Measurements from ENCODE around the gene PLA2G15. TPM values are rescaled to one million over a fixed set of nuclear protein-coding genes. Genes with fewer than 3 reads are reported as not detected.

PLA2G15 gene
- total RNA-seq, 1 donor from 2014 or later = 16.6 TPM

DNA sequence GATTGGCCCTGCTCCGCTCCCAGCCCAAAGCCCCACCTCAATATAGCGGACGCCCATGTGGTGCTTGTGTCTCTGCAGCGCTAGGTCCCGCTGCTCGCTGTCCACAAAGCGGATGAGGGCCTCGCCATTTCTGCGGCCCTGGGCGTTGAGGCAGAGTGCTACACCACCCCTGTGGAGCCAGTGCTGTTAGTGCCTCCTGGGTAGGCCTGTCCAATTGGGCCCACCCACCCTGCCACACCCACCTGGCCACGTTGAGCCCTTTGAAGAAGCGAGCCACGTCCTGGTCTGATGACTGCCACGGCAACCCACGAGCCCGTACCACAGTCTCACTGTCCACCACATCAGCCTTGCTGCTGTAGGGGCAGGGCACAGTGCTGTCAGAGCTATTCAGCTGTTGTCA lies 12.8 kb upstream of the PLA2G15 start:
- DNase-seq (ENCODE audit: low read depth, low spot score) = no peak

DNA sequence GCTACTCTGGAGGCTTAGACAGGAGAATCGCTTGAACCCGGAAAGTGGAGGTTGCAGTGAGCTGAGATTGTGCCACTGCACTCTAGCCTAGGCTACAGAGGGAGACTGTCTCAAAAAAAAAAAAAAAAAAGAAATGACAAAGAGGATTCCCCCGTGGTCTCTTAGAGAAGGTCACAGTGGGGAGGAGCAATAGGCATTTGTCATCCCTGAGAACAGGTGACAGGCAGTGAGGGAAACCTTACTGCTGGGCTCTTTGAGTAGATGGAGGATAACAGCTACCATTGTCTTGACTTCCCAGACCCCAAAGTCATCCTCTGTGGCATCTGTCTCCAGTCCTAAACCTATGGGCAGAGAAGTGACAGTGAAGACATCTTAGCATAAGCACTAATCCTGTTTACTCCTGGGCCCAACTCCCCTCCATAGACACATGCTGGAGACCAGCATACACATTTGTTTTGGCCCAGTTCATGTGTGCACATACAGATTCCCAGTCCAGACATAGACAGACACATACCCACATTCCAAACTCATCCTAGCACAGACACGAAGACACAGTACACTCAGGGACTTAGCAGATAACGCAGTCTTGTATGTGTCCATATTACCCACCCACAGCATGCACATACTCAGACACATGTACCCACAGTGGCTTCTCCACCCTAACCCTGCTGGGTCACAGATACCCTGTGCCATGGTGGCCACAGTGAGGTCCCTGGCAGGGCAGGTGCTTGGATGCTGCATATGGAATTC lies 11.9 kb upstream of the PLA2G15 start:
- DNase-seq (ENCODE audit: low read depth, low spot score) = no peak

DNA sequence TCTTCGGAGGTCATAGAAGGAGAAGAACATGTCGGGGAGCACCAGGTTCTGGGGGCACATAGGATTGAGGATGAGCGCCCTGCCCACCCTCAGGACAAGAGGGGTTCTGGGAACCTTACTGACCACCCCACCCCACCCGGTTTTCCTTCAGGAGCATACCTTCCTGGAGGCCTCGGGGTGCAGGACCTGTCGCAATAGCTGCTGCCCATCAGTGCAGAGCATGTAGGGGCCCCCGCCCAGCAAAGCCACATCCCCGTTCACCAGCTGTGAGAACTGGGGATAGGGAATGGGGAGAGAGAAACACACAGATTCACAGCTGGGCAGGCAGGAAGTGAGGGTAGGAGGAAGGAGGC lies 11.4 kb upstream of the PLA2G15 start:
- DNase-seq (ENCODE audit: low read depth, low spot score) = no peak

DNA sequence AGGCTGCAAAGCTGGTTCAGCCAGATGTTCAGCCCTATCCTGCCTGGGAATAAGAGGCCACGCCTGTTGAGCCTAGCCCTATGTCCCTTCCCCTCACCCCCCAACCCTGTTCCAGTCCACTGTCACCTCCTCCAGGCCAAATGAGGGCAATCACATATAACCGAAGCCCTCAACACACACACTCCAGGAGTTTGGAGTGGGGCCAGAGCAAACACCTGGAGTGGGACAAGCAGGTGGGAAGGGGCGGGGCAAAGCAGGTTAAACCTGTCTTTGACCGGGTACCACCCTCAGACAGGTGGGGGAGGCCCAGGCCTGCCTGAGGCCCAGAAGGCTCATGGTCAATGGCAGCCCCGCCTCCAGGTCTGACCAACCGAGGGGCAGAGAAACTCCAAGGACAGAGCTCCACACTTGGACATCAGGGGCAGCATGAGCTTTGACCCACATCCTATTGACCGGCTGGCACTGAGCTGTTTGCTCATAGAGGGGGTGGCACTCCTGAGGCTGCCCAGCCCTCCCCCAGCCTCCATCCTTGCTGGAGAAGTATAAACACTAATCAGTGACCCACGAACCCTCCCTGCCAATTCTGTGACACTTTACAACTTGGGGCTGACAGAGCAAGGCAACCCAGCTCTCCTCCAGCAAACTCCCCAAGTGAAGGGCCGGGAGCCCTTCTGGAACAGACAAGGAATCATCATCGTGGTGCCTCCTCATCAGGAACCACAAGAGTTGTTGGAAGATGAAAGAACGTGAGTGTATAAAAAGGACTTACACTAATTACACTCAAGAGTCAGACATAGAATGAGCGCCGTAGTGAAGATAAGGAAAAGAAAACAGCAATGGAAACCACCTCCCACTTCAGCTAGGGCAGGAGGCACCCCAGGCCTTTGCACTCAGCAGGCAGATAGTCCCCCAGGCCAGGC lies 10.7 kb upstream of the PLA2G15 start:
- DNase-seq (ENCODE audit: low read depth, low spot score) = no peak

DNA sequence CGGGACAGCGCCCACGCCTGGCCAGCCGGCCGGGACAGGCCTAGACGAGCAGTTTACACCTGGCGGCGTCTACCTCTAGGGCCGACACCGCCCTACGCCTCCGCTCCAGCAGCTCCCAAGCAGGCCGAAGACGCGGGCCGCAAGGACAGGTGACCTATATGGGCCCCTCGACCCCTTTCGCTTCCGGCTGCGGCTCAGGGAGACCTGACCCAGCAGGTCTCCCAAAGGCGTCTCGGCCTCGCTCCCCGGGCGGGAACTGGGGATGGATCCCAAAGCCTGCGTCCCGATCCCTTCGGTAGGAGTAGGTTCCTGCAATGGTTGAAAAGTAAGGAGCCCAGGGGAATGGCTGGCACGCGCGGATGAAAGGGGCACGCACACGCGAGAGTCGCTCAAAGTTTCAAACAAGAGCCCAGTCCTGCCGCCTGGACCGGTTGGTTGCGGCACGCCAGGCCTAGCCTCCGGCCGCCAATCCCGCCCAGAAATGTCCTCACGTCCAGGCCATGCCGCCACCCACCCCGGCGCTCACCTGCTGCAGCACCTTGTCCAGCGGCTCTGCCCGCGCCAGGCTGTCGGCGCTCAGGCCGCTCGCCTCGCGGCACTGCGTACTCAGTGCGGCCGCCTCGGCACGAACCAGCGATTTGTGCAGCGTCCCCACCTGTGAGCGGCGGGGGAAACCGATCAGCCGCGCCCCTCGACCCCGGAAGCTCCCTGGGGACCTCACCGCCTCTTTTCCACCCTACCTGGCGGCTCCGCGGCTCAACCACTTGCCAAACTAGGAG lies 9.9 kb upstream of the PLA2G15 start:
- DNase-seq (ENCODE audit: low read depth, low spot score) = no peak

DNA sequence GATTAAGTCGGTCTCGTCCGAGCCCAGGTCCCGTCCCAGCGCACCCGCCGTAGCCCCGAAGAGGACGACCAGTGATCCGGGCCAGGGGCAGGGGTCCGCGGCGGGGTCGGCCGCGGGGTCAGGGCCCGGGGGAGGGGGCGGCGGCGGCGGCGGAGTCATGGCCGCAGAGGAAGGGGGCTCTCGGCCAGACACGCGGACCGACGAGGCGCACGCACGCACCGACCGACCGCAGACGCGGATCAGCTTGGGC lies 9.4 kb upstream of the PLA2G15 start, which contains the start of gene ESRP2:
Gene ESRP2 (minus strand): TSS at position 241 of the 250 bp plus-strand sequence. CDS start 82 bp downstream, at position 159.
- DNase-seq (ENCODE audit: low read depth, low spot score) = no peak

DNA sequence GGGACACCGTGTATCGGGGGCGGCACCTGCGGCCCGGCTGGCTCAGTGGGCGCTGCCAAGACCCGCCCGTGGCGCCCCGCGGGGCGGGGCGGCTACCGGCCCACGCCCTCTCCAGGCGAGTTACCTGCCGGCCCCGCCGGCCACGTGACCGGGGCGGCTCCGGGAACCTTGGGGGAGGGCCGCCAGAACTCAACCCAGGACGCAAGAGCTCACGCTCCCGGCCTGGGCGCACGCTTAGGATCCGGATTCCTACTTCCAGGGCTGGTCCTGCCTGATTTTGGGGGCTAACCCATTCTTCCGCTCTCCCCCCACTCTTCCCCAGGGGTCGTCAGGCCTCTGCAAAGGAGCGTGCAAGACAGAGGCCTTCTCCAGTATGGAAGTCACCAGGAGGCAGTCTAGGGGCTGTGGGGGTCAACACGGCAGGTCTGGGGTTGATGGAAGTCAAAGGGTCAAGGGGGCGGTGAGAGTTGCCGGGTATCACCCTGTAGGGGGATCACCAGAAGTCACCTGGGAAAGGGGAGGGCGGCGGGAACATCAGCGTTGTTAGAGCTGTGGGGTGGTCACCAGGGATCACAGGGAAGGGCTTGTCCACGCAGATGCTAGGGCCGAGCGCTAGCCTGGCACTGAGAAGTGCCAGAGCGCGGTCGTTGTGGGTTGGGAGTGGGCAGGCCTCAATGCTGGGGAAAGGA lies 8.9 kb upstream of the PLA2G15 start:
- no peak for DNase-seq (ENCODE audit: low read depth, low spot score)

DNA sequence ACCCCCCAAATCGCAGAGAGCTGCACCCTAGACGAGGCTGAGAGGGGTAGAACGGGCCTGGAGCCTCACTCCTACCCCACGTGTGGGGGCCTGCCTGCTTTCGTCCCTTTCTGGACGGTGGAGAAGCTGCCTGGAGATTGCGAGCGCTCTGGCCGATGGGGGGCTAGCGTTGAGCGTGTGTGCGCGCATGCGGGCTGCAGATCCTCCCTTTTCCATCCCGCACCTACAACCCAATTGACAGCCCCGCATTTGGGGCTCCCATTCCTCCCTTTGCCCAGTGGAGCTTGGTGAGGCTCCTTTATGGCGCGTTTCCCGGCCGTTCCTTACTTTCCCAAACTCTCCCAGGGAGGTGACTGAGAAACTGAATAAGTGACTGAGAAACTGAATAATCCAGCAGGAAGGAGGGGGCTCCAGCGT lies 8.3 kb upstream of the PLA2G15 start:
- DNase-seq (ENCODE audit: low read depth, low spot score) = no peak

DNA sequence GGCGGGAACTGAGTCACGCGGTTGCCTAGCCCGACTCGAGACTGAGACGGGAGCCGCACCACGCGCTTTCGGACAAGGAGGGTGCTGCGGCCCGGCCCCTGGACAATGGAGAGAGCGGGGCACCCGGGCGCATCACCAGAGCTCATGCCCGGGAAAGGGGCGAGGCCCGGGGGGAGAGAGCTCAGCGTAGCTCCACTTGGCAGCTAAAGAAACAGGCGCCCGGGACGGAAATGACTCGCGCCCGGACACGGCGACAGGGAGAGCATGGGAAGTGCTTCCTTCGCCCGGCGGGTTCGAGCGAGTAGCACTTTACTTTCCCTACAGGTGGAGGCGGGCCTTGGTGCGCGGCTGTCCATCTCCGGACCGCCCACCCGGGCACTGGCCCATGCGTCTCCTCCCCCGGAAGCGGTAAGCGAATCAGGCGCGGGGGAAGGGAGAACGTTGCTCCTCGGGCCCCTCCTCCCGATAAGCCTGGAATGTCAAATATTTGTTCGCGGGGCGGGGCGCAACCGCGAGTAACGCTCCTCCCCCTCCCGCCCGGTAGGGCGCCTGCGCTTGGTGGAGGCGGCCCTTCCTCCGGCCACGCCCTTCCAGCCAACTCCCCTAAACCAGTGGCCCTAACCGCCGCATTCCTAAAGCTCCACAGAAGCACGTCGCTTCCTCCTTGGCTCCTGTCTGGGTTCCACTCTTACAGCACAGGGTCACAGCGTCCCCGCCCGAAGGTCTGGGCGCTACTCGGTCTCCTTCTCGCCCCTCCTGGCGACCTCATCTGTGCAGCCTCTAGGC lies 7.7 kb upstream of the PLA2G15 start:
- peak; percentile 89 for DNase-seq (ENCODE audit: low read depth, low spot score)

DNA sequence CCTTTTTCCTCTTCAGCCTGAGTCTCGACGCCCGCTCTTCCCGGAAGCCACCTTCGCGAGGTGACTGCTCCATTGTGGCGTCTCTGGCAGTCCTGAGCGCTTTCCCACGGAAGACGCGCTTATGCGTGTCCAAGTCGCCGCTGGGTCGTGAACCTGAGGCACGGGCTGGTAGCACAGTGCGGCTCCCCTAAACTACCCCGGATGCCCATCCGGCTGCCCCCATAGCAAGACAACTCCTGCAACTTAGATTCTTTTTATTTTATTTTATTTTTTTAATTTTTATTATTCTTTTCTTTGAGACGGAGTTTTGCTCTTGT lies 7.2 kb upstream of the PLA2G15 start:
- DNase-seq (ENCODE audit: low read depth, low spot score) = no peak

DNA sequence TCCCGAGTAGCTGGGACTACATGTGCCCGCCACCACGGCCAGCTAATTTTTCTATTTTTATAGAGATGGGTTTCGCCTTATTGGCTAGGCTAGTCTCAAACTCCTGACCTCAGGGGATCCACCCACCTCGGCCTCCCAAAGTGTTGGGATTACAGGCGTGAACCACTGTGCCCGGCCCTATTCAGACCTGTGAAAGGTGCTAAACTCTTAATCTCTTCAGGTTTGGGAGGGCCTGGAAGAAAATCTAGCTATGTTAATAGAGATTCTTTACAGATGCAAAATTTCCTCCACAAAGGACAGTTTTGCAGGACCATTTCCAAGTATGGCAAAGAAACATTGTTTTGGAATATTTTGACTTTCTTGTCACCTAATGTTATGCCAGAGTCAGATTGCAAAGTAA lies 3.1 kb upstream of the PLA2G15 start:
- no peak for DNase-seq (ENCODE audit: low read depth, low spot score)

DNA sequence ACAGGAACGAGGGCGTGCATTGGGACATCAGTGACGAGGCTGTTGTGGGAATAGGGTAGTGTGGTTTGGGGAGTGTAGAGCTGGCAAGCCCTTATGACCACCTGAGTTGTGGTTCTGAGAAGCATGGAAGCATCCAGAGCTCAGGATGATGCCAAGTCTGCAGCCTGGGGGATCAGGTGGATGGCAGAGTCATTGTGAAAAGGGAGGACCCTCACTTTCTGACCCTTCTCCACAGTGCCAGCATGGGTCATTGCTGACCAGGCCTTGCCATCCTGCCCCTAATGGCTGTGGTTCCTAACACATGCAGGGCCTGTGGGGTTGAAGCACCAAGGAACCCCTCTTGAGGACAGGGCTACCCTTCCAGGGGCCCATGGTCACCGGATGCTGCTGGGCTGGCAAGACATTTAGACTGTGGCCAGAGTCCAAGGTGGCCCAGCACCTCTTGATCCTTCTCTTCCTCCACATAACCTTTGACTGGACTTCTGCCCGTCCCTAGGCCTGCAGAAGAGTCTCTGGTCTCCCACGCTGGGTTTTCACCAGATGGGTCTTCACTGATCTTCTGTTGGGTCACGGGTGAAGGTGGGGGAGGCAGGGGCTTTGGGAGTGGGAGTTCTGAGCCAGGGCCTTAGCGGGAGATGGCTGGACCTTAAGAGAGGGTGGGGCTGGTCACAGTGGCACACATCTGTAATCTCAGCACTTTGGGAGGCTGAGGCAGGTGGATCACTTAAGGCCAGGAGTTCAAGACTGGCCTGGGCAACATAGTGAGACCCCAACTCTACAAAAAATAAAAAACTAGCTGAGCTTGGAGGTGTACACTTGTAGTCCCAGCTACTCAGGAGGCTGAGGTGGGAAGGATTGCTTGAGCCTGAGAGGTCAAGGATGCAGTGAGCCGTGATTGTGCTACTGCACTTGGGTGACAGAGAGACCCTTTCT lies 2.0 kb upstream of the PLA2G15 start:
- DNase-seq (ENCODE audit: low read depth, low spot score) = no peak

DNA sequence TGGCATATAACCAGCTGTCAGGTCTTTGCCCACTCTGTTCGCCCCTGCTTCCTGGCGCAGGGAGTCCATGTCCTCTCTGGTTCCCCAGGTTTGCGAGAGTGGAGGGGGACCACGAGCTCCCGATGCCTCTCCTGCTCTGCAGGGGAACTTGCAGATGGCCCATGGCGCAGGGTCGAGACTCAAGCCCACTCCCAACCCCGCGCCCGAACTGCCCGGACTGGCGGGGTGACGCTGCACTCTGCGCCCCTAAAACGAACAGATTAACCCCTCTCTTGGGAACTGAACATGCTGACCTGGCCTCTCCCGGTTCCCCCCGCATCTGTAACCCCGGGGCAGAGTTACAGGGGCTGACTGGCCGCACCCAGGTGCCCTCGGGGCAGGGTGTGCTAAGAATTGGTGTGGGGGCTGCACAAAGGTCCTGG lies 681 bp upstream of the PLA2G15 start:
- no peak for DNase-seq (ENCODE audit: low read depth, low spot score)

DNA sequence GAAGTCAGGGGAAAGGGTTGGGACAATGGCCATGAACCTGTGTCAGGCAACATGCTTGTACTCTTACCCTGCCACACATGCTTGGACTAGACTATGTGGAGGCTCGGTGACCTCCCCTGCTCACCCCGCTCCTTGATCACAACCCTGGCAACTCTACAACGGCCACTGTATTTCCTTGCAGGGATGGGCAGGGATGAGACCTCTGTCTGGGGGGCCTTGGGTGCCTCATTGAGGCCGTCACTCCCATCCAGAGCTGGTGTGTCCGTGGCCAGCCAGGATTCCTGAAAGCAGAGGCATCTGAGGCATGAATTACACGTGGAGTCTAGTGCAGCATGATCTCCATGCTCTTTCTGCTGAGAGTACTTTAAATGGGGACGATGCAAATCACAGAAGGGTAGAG lies 948 bp downstream of the PLA2G15 start:
- DNase-seq (ENCODE audit: low read depth, low spot score) = no peak

DNA sequence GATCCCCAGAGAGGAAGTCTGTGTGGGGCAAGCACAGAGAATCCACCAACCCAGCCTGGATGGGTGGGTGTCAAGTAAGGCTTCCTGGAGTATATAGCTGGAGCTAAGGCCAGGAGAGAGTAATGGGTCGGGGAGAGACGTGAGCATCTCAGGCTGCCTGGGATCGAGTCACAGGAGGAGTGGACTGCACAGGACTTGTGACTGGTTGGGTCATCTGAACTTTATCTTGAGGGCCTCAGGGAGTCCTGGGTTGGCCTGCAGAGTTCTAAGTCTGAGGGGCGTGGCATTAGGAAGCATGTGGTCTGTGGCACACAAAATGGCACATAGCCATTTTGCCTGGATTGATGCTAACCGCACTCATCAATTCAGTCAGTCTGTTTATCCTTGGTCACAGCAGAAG lies 1.5 kb downstream of the PLA2G15 start:
- no peak for DNase-seq (ENCODE audit: low read depth, low spot score)

DNA sequence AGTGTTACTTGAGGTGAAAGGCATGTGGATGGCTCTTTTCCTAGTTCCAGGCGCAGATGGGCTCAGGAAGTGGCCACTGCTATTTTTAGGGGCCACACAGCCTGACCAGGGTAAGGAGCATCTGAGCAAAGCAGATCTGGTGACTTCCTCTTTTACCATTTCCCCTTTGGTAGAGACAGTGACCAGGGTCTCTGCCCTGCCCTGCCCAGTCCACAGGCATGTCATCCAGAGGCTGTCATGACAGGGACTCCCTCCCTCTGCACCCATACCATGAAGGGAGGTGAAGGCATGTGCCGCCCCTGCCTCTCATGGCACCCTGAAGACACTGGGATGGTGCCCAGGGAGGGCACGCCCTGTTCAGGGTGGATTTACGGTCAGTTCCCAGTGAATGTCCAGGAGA lies 2.2 kb downstream of the PLA2G15 start:
- no peak for DNase-seq (ENCODE audit: low read depth, low spot score)

DNA sequence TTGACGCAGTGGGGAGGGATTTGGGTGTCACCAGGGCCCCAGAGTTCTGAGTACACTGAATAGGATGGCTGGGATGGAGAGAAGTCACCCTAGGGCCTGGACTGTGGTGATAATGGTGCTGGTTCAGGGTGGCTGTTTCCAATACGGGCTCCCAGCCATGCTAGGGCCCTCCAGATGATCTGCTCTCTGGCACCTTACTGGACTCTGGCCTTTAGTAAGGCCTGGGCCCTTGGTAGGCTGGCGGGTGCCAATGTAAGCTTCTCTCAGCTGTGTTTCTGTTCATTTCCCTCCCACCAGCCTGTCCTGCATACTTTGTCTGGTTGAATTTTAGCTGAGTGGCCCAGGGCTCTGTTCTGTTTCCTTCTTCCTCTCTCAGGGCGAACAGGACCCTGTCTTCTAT lies 2.8 kb downstream of the PLA2G15 start:
- no peak for DNase-seq (ENCODE audit: low read depth, low spot score)

DNA sequence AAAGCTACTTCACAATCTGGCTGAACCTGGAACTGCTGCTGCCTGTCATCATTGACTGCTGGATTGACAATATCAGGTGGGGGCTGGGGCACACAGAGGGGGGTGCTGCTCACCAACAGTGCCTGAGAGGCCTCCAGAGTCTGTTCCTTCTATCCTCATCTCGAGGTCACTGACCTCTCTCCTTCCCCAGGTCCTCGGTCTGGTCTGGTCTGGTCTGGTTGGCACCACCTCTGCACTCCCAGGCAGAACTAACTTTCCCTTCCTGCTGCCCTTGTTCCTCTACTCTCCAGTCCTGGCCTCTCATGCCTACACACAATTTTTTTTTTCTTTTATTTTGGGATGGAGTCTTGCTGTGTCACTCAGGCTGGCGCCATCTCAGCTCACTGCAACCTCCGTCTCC lies 4.2 kb downstream of the PLA2G15 start:
- no peak for DNase-seq (ENCODE audit: low read depth, low spot score)

DNA sequence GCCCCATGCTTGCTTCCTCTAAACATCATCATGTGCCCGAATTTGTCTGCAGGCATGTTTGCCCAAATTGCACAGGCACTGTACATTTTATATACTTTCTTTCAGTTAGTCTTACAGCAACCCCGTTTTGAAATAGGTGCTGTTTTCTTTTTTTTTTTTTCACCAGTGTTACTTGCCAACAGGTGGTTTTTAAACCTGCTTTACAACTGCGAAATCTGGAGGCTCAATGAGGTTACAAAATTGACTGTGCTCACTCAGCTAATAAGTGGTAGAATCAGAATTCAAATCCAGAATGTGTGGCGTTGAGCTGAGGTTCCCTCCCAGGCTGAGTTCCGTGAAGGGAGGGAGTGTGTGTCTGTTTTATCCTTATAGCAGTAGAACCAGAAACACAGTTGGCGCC lies 5.8 kb downstream of the PLA2G15 start:
- DNase-seq (ENCODE audit: low read depth, low spot score) = no peak

DNA sequence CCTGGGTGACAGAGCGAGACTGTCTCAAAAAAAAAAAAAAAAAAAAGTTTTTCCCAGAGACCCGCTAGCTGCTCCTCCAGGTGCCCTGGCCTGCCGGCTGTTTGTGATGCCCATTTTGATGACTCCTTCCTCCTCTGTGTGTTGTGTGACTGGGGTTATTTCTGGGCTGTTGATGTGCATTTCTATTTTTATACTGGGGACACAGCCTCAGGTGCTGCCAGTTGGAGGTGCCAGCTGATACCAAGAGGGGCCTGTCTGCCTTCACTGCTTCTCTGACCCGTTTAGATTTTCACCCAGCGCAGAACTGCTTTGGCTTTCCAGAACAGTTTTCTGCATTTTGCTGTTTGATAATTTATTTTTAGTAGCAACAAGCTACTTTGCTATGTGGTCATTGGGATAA lies 6.7 kb downstream of the PLA2G15 start:
- DNase-seq (ENCODE audit: low read depth, low spot score) = no peak

Measured in pulmonary artery endothelial cell (primary cell).